Measurements from ENCODE around the gene EHMT1.

EHMT1 gene

GRCh38 chr9:137589441-137590122 lies 29.2 kb upstream of the EHMT1 start:
- TF ChIP-seq RAD21 (IDR thresholded peaks at IDR 0.05; ENCODE audit: low read depth) (no peak), CREB1 (IDR thresholded peaks at IDR 0.05; ENCODE audit: low read depth) (no peak), CEBPB (IDR thresholded peaks at IDR 0.05) (no peak), TCF12 (IDR thresholded peaks at IDR 0.05; ENCODE audit: low read depth) (no peak), YY1 (IDR thresholded peaks at IDR 0.05; ENCODE audit: low read depth) (no peak)

- 0 out of 2 replicates have a peak, but pooled peaks have one; percentile 3 for TF ChIP-seq ZBTB7A (IDR thresholded peaks at IDR 0.05; ENCODE audit: low read depth)
- no peak for TF ChIP-seq TEAD4 (IDR thresholded peaks at IDR 0.05)
Observed at GRCh38 chr9:137590123-137590468, 28.7 kb upstream of the EHMT1 start.

GRCh38 chr9:137590469-137591383 lies 28.1 kb upstream of the EHMT1 start, which contains the start of gene ZMYND19:
TSS of gene ZMYND19 (minus strand) at chr9:137590512. CDS start at chr9:137590263, 249 bp downstream.
- TF ChIP-seq YY1 (IDR thresholded peaks at IDR 0.05; ENCODE audit: low read depth) (no peak), EP300 (IDR thresholded peaks at IDR 0.05; ENCODE audit: borderline replicate concordance) (no peak), MAX (IDR thresholded peaks at IDR 0.05) (no peak; the same call in 1 of the 2 replicates), FOXM1 (IDR thresholded peaks at IDR 0.05; ENCODE audit: borderline replicate concordance, low read depth) (no peak), REST (IDR thresholded peaks at IDR 0.05; ENCODE audit: low read depth) (no peak), USF1 (IDR thresholded peaks at IDR 0.05) (no peak), RAD21 (IDR thresholded peaks at IDR 0.05; ENCODE audit: low read depth) (no peak), CEBPB (IDR thresholded peaks at IDR 0.05) (no peak), CREB1 (IDR thresholded peaks at IDR 0.05; ENCODE audit: low read depth) (peak; percentile 63; the same call in 1 of the 2 replicates), ZBTB7A (IDR thresholded peaks at IDR 0.05; ENCODE audit: low read depth) (peak; percentile 55; the same call in 1 of the 2 replicates), TAF1 (IDR thresholded peaks at IDR 0.05; ENCODE audit: low read depth) (peak; percentile 60; the same call in 1 of the 2 replicates), NFIC (IDR thresholded peaks at IDR 0.05) (no peak), TCF12 (IDR thresholded peaks at IDR 0.05; ENCODE audit: low read depth) (no peak; the same call in 1 of the 2 replicates), EGR1 (IDR thresholded peaks at IDR 0.05) (no peak), TEAD4 (IDR thresholded peaks at IDR 0.05) (no peak)

DNA sequence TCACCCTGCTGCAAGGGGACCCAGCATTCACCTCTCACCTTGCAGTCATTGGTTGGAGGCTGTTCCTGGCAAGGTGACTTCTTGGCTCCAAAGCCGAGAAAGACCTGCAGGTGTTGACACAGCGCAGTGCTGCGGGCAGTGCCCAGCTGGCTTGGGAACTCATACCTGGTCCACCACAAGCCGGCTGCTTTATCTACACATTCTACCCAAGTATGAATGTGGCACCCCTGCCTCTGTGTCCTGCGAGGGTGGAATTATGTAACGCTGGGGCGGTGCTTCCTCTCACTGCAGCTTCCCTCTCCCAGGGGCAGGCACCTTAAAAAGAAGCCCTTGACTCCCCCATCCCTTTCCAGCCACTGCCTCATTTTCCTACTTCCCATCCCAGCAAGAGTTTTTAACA lies 26.0 kb upstream of the EHMT1 start:
- no peak for TF ChIP-seq CEBPB (IDR thresholded peaks at IDR 0.05)
- TF ChIP-seq REST (IDR thresholded peaks at IDR 0.05; ENCODE audit: low read depth): no peak
- no peak for TF ChIP-seq USF1 (IDR thresholded peaks at IDR 0.05)
- no peak for TF ChIP-seq ZBTB7A (IDR thresholded peaks at IDR 0.05; ENCODE audit: low read depth)
- TF ChIP-seq YY1 (IDR thresholded peaks at IDR 0.05; ENCODE audit: low read depth): no peak
- no peak for TF ChIP-seq CREB1 (IDR thresholded peaks at IDR 0.05; ENCODE audit: low read depth)
- no peak for TF ChIP-seq TEAD4 (IDR thresholded peaks at IDR 0.05)
- no peak for TF ChIP-seq TAF1 (IDR thresholded peaks at IDR 0.05; ENCODE audit: low read depth)
- no peak for TF ChIP-seq FOXM1 (IDR thresholded peaks at IDR 0.05; ENCODE audit: borderline replicate concordance, low read depth)
- no peak for TF ChIP-seq RAD21 (IDR thresholded peaks at IDR 0.05; ENCODE audit: low read depth)
- no peak for TF ChIP-seq NFIC (IDR thresholded peaks at IDR 0.05)
- TF ChIP-seq MAX (IDR thresholded peaks at IDR 0.05): no peak
- no peak for TF ChIP-seq EP300 (IDR thresholded peaks at IDR 0.05; ENCODE audit: borderline replicate concordance)
- TF ChIP-seq TCF12 (IDR thresholded peaks at IDR 0.05; ENCODE audit: low read depth): no peak
- TF ChIP-seq EGR1 (IDR thresholded peaks at IDR 0.05): no peak

- TF ChIP-seq FOXM1 (IDR thresholded peaks at IDR 0.05; ENCODE audit: borderline replicate concordance, low read depth): no peak
- no peak for TF ChIP-seq TEAD4 (IDR thresholded peaks at IDR 0.05)
- TF ChIP-seq MAX (IDR thresholded peaks at IDR 0.05): no peak
- TF ChIP-seq EGR1 (IDR thresholded peaks at IDR 0.05): no peak
- no peak for TF ChIP-seq EP300 (IDR thresholded peaks at IDR 0.05; ENCODE audit: borderline replicate concordance)
- no peak for TF ChIP-seq TAF1 (IDR thresholded peaks at IDR 0.05; ENCODE audit: low read depth)
- no peak for TF ChIP-seq NFIC (IDR thresholded peaks at IDR 0.05)
- TF ChIP-seq TCF12 (IDR thresholded peaks at IDR 0.05; ENCODE audit: low read depth): no peak
- no peak for TF ChIP-seq YY1 (IDR thresholded peaks at IDR 0.05; ENCODE audit: low read depth)
- no peak for TF ChIP-seq REST (IDR thresholded peaks at IDR 0.05; ENCODE audit: low read depth)
- no peak for TF ChIP-seq RAD21 (IDR thresholded peaks at IDR 0.05; ENCODE audit: low read depth)
- no peak for TF ChIP-seq CEBPB (IDR thresholded peaks at IDR 0.05)
- no peak for TF ChIP-seq ZBTB7A (IDR thresholded peaks at IDR 0.05; ENCODE audit: low read depth)
Observed at GRCh38 chr9:137593176-137593575, 25.6 kb upstream of the EHMT1 start.
